Fibroblast of the aortic adventitia (primary cell): ENCODE data around the gene GTPBP1. TPM values are rescaled to one million over a fixed set of nuclear protein-coding genes. Genes with fewer than 3 reads are reported as not detected.
A peak's percentile ranks its signal among the peaks of the same experiment; 100 is the strongest.

Experiments
- DNase-seq: peaks from one replicate; pipeline ENCODE4 v3.0.0-alpha.2; 2010; ENCODE audit warnings: low read depth
- H3K4me3 ChIP-seq: 2 replicates; pipeline ENCODE4 v1.5.1; 2011; ENCODE audit warnings: low read depth, mild to moderate bottlenecking, control low read depth, low read length, moderate library complexity
- CTCF ChIP-seq: IDR thresholded peaks from 2 replicates; pipeline ENCODE4 v1.5.1; 2011; ENCODE audit warnings: mild to moderate bottlenecking, low read length, control low read depth, inconsistent platforms; ENCODE audit not compliant: insufficient read depth
- total RNA-seq: library from RNA; depleted of rRNA; stranded (reverse); fragments of >200 nt; gene quantifications from 2 replicates; pipeline ENCODE4 v1.2.3, GENCODE V29; 2012; ENCODE audit warnings: low replicate concordance

The GTPBP1 gene
- total RNA-seq, 1 donor: 26.8 TPM

DNA sequence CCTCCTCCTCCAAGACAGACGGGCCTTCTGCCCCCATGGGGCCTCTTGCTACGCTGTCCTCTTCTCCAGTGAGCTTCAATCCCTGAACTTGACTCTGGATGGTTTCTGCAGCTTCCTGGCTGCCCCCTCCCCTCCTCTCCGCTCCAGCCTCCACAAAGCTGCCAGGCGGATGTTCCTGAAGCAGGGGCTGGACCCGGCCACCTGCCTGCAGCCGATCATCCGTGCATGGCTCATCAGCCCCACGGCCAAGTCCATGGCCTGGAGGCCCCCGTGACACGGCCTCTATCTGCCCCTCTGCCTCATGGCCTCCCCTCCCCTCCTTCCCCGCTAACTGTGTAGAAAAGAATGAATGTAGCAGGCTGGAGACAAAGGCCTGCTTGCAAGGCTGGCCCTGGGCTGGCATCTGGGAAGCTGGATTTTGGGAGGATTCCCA, 56.8 kb downstream of the GTPBP1 start:
- DNase-seq: no peak
- no peak for TF ChIP-seq CTCF
- no peak overlapping the region for H3K4me3 ChIP-seq

GRCh38 chr22:38766076-38766777, 60.5 kb downstream of the GTPBP1 start:
- no peak overlapping the region for H3K4me3 ChIP-seq
- TF ChIP-seq CTCF: peak; percentile 83
- peak; percentile 24 for DNase-seq

GRCh38 chr22:38767313-38767712, 61.6 kb downstream of the GTPBP1 start:
- no peak overlapping the region for H3K4me3 ChIP-seq
- no peak for DNase-seq
- no peak for TF ChIP-seq CTCF

GRCh38 chr22:38768036-38768435, 62.3 kb downstream of the GTPBP1 start:
- no peak for TF ChIP-seq CTCF
- no peak overlapping the region for H3K4me3 ChIP-seq
- DNase-seq: no peak

- no peak for TF ChIP-seq CTCF
- DNase-seq: no peak
- H3K4me3 ChIP-seq: no peak overlapping the region
Measured at GRCh38 chr22:38770257-38770949, 64.7 kb downstream of the GTPBP1 start.

DNA sequence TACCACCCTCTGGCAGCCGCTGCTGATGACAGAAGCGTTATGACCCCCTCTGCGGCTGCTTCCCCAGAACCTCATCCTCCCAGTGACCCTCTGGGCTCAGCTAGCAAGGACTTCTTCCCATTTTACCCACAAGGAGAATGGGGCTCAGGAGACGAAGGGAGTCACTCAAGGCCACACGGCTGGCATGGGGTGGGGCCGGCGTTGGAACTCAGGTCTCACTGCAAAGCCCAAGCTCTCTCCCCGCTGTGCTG, 66.8 kb downstream of the GTPBP1 start:
- no peak for DNase-seq
- TF ChIP-seq CTCF: no peak
- no peak overlapping the region for H3K4me3 ChIP-seq
